Airway epithelial cell (primary cell): ENCODE data around the gene IGFALS. TPM values are rescaled to one million over a fixed set of nuclear protein-coding genes. Genes with fewer than 3 reads are reported as not detected.

Experiments used
- total RNA-seq: library from RNA; depleted of rRNA; stranded (reverse); fragments of >200 nt; gene quantifications from 2 replicates; pipeline ENCODE4 v1.2.3, GENCODE V29; 2015

IGFALS gene
- total RNA-seq: not detected in 2 replicates

GRCh38 chr16:1793578-1794220 is at the start of gene IGFALS:
Gene IGFALS (minus strand): TSS chr16:1793705. CDS start chr16:1793652, 53 bp downstream.

GRCh38 chr16:1826691-1827573 is 33.4 kb upstream of the IGFALS start, which contains the start of the genes FAHD1 and HAGH:
Gene FAHD1 (plus strand): TSS chr16:1827206. CDS start chr16:1827239, 33 bp downstream.
Gene HAGH (minus strand): TSS chr16:1826825. CDS start chr16:1826787, 38 bp downstream.

GRCh38 chr16:1782408-1783264 is 10.9 kb downstream of the IGFALS start, which contains the start of the genes NUBP2 and SPSB3:
Gene NUBP2 (plus strand): TSS chr16:1782960. CDS start chr16:1783021, 61 bp downstream.
Gene SPSB3 (minus strand): TSS chr16:1782571. CDS start chr16:1781483, 1,088 bp downstream.

GRCh38 chr16:1772908-1773702 is 20.4 kb downstream of the IGFALS start, which contains the start of gene MRPS34:
Gene MRPS34 (minus strand): TSS chr16:1773134. CDS start chr16:1773119, 15 bp downstream.

GRCh38 chr16:1772362-1772907 is 21.1 kb downstream of the IGFALS start, which contains the start of gene EME2:
Gene EME2 (plus strand): TSS chr16:1772810. CDS start chr16:1773228, 418 bp downstream.

GRCh38 chr16:1771188-1771863 is 22.2 kb downstream of the IGFALS start, which contains the start of gene NME3:
Gene NME3 (minus strand): TSS chr16:1771543. CDS start chr16:1771534, 9 bp downstream.

Other genes with a start within 250 kb of the IGFALS start
- 8.3 and 8.4 TPM in 2 replicates for gene IFT140, start 181.6 kb downstream of the IGFALS start, total RNA-seq
- 5.1 and 8.2 TPM in 2 replicates for gene CRAMP1, start 181.3 kb downstream of the IGFALS start, total RNA-seq
- 68.9 and 108 TPM in 2 replicates for gene JPT2, start 115.4 kb downstream of the IGFALS start, total RNA-seq
- 17.7 and 26.7 TPM in 2 replicates for gene MAPK8IP3, start 87.5 kb downstream of the IGFALS start, total RNA-seq
- gene NME3, start 22.2 kb downstream of the IGFALS start, total RNA-seq: 69.0 and 71.8 TPM in 2 replicates
- 14.1 and 14.3 TPM in 2 replicates for gene EME2, start 20.9 kb downstream of the IGFALS start, total RNA-seq
- gene MRPS34, start 20.6 kb downstream of the IGFALS start, total RNA-seq: 193 and 199 TPM in 2 replicates
- gene SPSB3, start 11.1 kb downstream of the IGFALS start, total RNA-seq: 22.4 and 28.4 TPM in 2 replicates
- gene NUBP2, start 10.7 kb downstream of the IGFALS start, total RNA-seq: 119 and 173 TPM in 2 replicates
- gene HAGH, start 33.1 kb upstream of the IGFALS start, total RNA-seq: 76.1 and 79.8 TPM in 2 replicates
- gene FAHD1, start 33.5 kb upstream of the IGFALS start, total RNA-seq: 70.2 and 86.2 TPM in 2 replicates
- not detected in 2 replicates for gene MEIOB, start 78.5 kb upstream of the IGFALS start, total RNA-seq
- 1.4 and 2.7 TPM in 2 replicates for gene HS3ST6, start 124.7 kb upstream of the IGFALS start, total RNA-seq
- gene MSRB1, start 149.5 kb upstream of the IGFALS start, total RNA-seq: 6.7 and 11.7 TPM in 2 replicates
- gene RPL3L, start 161.0 kb upstream of the IGFALS start, total RNA-seq: 0.35 and 0.46 TPM in 2 replicates
- 279 and 343 TPM in 2 replicates for gene NDUFB10, start 165.8 kb upstream of the IGFALS start, total RNA-seq
- 3,748 and 4,325 TPM in 2 replicates for gene RPS2, start 171.1 kb upstream of the IGFALS start, total RNA-seq
- gene RNF151, start 173.2 kb upstream of the IGFALS start, total RNA-seq: not detected in 2 replicates
- gene TBL3, start 178.3 kb upstream of the IGFALS start, total RNA-seq: 114 and 119 TPM in 2 replicates
- 1.1 and 2.2 TPM in 2 replicates for gene NOXO1, start 187.8 kb upstream of the IGFALS start, total RNA-seq
- gene GFER, start 190.5 kb upstream of the IGFALS start, total RNA-seq: 20.3 and 22.9 TPM in 2 replicates
- 2.1 and 5.4 TPM in 2 replicates for gene SYNGR3, start 196.3 kb upstream of the IGFALS start, total RNA-seq
- 52.9 and 61.7 TPM in 2 replicates for gene ZNF598, start 216.1 kb upstream of the IGFALS start, total RNA-seq
- 3.6 and 4.0 TPM in 2 replicates for gene NPW, start 226.1 kb upstream of the IGFALS start, total RNA-seq
- gene NHERF2, start 233.2 kb upstream of the IGFALS start, total RNA-seq: 24.8 and 25.5 TPM in 2 replicates